Fibroblast of lung (primary cell): Measurements from ENCODE around the gene PYM1.

ENCODE experiments used
- CTCF ChIP-seq, 2 donors: IDR thresholded peaks in 1 of 2; conservative IDR thresholded peaks in 1 of 2; 1 replicate in 1 of 2; 2 replicates in 1 of 2; pipeline ENCODE4 v1.5.1; 2011 to 2012; ENCODE audit warnings: low read length in 2 of 2, control low read depth in 1 of 2, inconsistent platforms in 1 of 2, low read depth in 1 of 2, mild to moderate bottlenecking in 1 of 2
- EZH2 ChIP-seq: IDR thresholded peaks from 2 replicates; pipeline ENCODE4 v1.5.1; 2012; ENCODE audit warnings: low read length, control low read depth, mild to moderate bottlenecking; ENCODE audit errors: missing control alignments

DNA sequence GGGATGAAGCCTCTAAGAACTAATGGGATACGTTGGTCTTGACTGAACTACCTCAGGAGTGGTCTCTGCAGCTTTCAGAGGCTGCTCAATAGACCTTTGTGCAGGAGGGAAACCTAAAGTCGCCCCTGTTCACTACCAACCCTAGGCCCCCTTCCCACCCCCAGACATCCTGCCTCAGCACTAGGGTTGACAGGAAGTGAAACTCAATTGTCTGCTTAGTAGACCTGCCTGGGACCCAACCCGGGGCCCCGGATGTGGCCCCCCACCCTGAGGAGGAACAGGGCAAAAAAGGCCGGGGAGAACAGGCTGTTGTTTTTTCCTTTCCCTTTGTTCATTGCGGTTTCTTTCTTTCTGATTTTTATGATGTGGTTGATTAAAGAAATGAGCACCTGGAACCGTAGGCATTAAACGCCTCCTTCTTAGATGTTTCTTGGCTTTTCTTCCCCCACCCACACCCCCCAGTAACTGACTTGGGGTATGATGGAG, 1.7 kb upstream of the PYM1 start:
- TF ChIP-seq CTCF (conservative IDR thresholded peaks at IDR 0.05 in 1 of 2, IDR thresholded peaks at IDR 0.05 in 1 of 2; ENCODE audit: low read depth in 1 of 2, low read length in 2 of 2): no peak
- TF ChIP-seq EZH2: no peak
